ENCODE results near the gene LGALS9C.
"Not testable (repeated sequence)": the region's sequence is repeated elsewhere in the genome, so short reads cannot be mapped to it uniquely, and the experiment has no call there.

Gene LGALS9C

DNA sequence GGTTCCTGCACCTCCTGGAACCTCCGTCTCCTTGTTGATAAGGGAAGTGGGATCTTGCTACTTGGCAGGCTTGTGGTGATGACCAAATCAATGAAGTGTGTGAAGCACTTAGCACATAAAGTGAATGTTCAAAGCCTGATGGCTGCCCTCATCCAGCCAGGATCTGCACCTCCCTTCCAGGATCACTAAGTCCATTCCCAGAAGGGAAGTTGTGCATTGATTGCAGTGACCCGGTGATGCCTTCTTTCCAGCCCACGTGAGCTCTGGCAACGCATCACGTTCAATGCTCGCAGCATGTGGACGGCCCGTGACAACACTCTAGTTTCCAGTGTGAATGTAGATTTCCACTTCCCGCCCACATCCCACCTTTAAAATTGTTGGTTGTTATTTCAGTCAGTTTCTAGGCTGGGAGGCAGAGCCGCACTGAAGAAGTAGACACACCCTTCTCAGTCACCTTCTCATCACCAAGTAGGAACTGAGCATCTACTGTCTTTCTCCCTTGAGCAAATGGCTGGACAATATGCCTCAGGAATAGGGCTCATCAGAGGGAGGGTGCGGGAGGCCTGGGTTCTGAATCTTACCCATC lies 6.2 kb upstream of the LGALS9C start:
- DNase-seq (ENCODE audit: low read depth); in situ Hi-C loops (cut with HindIII; ENCODE audit: low sequenced_read_pairs); H3K4me3 ChIP-seq (ENCODE audit: low read depth, low read length): not testable (repeated sequence)

DNA sequence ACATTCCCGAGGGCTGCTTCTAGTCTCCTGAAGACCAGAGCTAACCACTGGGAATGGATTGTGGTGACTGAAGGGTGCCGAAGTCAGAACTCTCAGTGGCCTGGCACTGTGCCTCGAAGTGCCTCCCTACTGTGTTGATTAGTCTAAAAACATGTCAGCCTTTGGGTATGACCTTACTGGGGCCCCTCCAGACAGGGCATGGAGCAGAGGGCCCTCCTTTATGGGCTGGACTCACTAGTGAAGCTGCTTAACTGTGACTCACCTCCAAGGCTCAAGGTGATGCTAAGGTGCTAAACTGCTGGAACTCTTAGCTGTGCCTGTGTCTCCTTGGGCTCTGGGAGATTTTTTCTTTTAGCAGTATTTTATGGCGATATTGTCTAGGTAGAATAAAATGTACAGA lies 2.6 kb upstream of the LGALS9C start:
- DNase-seq (ENCODE audit: low read depth); in situ Hi-C loops (cut with HindIII; ENCODE audit: low sequenced_read_pairs); H3K4me3 ChIP-seq (ENCODE audit: low read depth, low read length): not testable (repeated sequence)

DNA sequence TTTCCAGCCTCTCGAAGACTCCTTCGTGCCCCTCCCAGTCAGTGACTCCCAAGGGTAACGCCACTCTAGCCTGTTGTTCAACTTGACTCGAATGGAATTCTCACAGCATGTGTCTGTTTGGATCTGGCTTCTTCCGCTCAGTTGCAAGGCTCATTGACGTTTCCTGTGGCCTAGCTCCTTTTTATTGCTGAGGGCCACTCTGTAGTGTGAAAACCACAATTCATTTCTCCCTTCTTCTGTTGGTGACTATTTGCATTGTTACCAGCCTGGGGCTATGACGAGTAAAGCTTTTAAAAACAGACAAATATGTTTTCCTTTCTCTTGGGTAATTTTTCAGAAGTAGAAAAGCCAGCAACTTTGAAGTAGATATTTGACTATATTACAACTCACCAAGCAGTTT lies 1.8 kb upstream of the LGALS9C start:
- H3K4me3 ChIP-seq (ENCODE audit: low read depth, low read length); in situ Hi-C loops (cut with HindIII; ENCODE audit: low sequenced_read_pairs): not testable (repeated sequence)
- DNase-seq (ENCODE audit: low read depth), result peak; percentile 13

- DNase-seq (ENCODE audit: low read depth); H3K4me3 ChIP-seq (ENCODE audit: low read depth, low read length); in situ Hi-C loops (cut with HindIII; ENCODE audit: low sequenced_read_pairs): not testable (repeated sequence)
Observed at GRCh38 chr17:18477367-18477766, 778 bp downstream of the LGALS9C start.

- H3K4me3 ChIP-seq (ENCODE audit: low read depth, low read length); in situ Hi-C loops (cut with HindIII; ENCODE audit: low sequenced_read_pairs); DNase-seq (ENCODE audit: low read depth): not testable (repeated sequence)
Observed at GRCh38 chr17:18478362-18478761, 1.8 kb downstream of the LGALS9C start.

DNA sequence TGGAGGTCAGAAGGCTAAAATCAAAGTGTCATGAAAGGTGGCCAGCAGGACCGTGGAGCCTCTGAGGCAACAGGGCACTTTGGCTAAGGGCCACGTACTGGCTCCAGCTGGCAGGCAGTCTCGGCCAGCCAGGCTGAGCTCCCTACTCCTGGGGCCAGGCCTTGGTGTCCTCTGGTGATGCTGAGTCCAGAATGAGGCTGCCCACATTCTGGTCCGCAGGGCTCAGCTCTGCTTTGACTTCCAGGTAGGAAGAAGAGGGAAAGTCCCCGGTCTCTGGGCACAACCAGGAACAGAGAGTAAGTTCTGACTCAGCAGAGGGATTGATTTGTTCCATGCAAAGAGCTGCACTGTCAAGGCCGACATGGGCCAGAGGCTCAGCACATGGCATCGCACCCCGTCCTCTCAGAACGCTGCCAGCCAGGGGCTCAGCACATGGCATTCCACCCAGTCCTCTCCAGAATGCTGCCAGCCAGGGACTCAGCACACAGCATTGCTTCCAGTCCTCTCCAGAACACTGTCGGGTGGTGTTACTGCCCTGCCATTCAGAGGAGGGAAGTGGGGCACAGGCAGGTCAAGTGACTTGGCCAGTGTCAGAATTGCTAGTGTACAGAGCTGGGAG lies 2.5 kb downstream of the LGALS9C start:
- in situ Hi-C loops (cut with HindIII; ENCODE audit: low sequenced_read_pairs); H3K4me3 ChIP-seq (ENCODE audit: low read depth, low read length); DNase-seq (ENCODE audit: low read depth): not testable (repeated sequence)

DNA sequence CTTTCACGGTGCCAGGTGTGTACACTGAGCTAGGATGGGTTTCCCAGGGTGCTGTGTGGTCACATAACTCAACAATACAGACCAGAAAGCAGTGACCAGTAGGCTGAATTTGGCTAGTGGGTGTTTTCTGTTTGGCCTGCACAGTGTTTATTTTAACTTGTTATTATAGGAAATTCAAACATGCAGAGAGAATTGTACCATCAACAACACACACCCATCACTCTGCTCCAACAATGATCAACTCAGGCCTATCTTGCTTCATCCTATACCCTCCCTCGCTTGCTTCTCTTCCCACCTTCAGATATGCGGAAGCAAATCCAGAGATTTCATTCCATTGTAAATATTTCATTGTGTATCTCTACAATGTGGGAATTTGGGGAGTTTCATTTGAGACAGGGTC lies 5.2 kb downstream of the LGALS9C start:
- in situ Hi-C loops (cut with HindIII; ENCODE audit: low sequenced_read_pairs); DNase-seq (ENCODE audit: low read depth); H3K4me3 ChIP-seq (ENCODE audit: low read depth, low read length): not testable (repeated sequence)

GRCh38 chr17:18485936-18486464 lies 9.4 kb downstream of the LGALS9C start:
- in situ Hi-C loops (cut with HindIII; ENCODE audit: low sequenced_read_pairs); DNase-seq (ENCODE audit: low read depth); H3K4me3 ChIP-seq (ENCODE audit: low read depth, low read length): not testable (repeated sequence)

- in situ Hi-C loops (cut with HindIII; ENCODE audit: low sequenced_read_pairs); DNase-seq (ENCODE audit: low read depth); H3K4me3 ChIP-seq (ENCODE audit: low read depth, low read length): not testable (repeated sequence)
Observed at GRCh38 chr17:18487633-18488032, 11.0 kb downstream of the LGALS9C start.

- DNase-seq (ENCODE audit: low read depth); in situ Hi-C loops (cut with HindIII; ENCODE audit: low sequenced_read_pairs); H3K4me3 ChIP-seq (ENCODE audit: low read depth, low read length): not testable (repeated sequence)
Observed at GRCh38 chr17:18488622-18489021, 12.0 kb downstream of the LGALS9C start.

DNA sequence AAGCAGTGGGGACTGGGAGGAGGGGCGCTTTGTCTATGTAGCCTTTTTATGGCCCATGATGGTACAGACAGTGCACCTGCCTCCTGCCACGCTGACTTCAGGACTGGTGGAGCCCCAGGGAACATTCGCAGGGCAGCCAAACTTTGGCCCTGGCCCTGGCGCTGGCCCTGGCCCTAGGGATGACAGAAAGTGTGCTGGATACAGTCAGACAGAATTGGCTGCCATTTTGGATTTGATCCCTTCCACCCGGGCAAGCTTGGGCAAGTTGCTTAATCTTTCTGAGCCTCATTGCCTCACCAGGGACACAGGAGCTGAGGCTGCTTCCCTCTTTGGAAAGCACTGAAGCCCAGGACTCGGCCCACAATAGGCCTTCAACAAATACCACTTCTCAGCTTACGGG lies 13.4 kb downstream of the LGALS9C start:
- in situ Hi-C loops (cut with HindIII; ENCODE audit: low sequenced_read_pairs); DNase-seq (ENCODE audit: low read depth); H3K4me3 ChIP-seq (ENCODE audit: low read depth, low read length): not testable (repeated sequence)

GRCh38 chr17:18492712-18493480 lies 16.3 kb downstream of the LGALS9C start:
- in situ Hi-C loops (cut with HindIII; ENCODE audit: low sequenced_read_pairs); DNase-seq (ENCODE audit: low read depth); H3K4me3 ChIP-seq (ENCODE audit: low read depth, low read length): not testable (repeated sequence)

- DNase-seq (ENCODE audit: low read depth); H3K4me3 ChIP-seq (ENCODE audit: low read depth, low read length); in situ Hi-C loops (cut with HindIII; ENCODE audit: low sequenced_read_pairs): not testable (repeated sequence)
Observed at GRCh38 chr17:18494250-18494768, 17.7 kb downstream of the LGALS9C start.

DNA sequence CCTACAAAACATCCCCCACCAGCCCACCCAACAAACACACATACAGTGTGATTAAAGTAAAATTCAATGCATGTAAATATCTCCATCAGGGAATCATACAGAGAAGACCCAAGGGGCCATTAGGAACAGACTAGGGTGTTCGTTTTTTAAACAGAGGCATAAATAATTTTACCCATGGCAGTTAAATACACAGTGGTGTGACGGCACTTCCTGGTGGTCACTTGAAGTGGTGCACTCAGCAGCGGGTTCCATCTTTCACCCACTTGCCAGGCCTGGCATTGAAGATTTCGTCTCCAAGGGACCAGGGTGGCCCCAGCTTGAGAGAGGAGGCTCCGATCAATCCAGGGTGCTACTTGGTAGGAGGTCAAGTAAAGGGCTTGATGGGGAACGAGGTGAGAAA lies 20.5 kb downstream of the LGALS9C start:
- H3K4me3 ChIP-seq (ENCODE audit: low read depth, low read length); in situ Hi-C loops (cut with HindIII; ENCODE audit: low sequenced_read_pairs); DNase-seq (ENCODE audit: low read depth): not testable (repeated sequence)

DNA sequence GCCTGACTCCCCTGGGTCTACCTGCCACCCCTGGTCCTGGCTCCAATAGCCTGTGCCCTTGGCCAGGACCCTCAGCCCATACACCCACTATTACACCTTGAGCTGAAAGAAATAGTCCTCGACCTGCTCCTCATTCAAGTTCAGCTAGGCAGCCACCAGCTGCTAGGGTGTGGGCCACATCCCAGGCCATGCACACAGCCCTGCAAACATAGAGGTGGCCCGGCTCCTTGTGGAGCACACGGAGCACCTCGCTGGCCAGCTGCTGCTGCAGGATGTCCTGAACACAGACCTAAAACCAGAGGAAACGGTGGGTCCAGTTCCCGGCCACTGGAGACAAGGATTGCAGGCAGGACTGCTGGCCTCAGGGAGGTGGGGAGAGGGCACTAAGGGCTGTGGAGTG lies 22.5 kb downstream of the LGALS9C start:
- H3K4me3 ChIP-seq (ENCODE audit: low read depth, low read length); DNase-seq (ENCODE audit: low read depth); in situ Hi-C loops (cut with HindIII; ENCODE audit: low sequenced_read_pairs): not testable (repeated sequence)

GRCh38 chr17:18499756-18500155 lies 23.2 kb downstream of the LGALS9C start:
- DNase-seq (ENCODE audit: low read depth); H3K4me3 ChIP-seq (ENCODE audit: low read depth, low read length); in situ Hi-C loops (cut with HindIII; ENCODE audit: low sequenced_read_pairs): not testable (repeated sequence)

GRCh38 chr17:18500281-18500680 lies 23.7 kb downstream of the LGALS9C start:
- H3K4me3 ChIP-seq (ENCODE audit: low read depth, low read length); in situ Hi-C loops (cut with HindIII; ENCODE audit: low sequenced_read_pairs); DNase-seq (ENCODE audit: low read depth): not testable (repeated sequence)

DNA sequence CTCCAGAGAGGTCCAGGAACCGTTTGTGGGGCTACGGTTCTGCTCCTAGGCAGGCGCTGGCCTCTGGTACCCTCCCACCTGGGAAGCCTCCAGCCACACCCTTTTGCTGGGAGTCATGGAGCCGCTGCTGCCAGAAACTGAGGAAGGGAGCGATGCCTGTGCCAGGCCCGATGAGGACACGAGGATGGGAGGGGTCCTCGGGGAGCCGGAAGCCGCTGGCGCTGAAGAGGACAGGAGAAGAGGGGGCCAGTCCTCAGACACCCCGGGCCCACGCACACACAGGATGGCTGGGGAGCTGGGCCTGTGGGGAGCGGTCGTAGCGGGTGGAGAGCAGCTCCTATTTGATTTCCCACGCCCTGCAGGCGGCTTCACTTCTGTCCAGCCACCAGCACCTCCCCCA lies 24.2 kb downstream of the LGALS9C start:
- in situ Hi-C loops (cut with HindIII; ENCODE audit: low sequenced_read_pairs); H3K4me3 ChIP-seq (ENCODE audit: low read depth, low read length); DNase-seq (ENCODE audit: low read depth): not testable (repeated sequence)
